PC-9 (cell line): Measurements from ENCODE around the gene SNAPC2. TPM values are rescaled to one million over a fixed set of nuclear protein-coding genes. Genes with fewer than 3 reads are reported as not detected.
A peak's percentile ranks its signal among the peaks of the same experiment; 100 is the strongest.

ENCODE experiments used
- BruUV-seq: library from RNA; stranded (reverse); fragments of 400-500 nt; replicated peaks from 2 replicates; lab custom pipeline; 2021; lab: Mats Ljungman, UMichigan
- CTCF ChIA-PET: fragments of 300-600 bp; sonication (Branson Sonifier 250); formaldehyde crosslinking; loops from one replicate; lab custom pipeline; 2022; ENCODE audit warnings: antibody characterized with exemption; lab: Charles Lee
- POLR2A ChIA-PET: fragments of 300-600 bp; sonication (Branson Sonifier 250); formaldehyde crosslinking; loops from one replicate; lab custom pipeline; 2022; ENCODE audit warnings: antibody characterized with exemption; ENCODE audit not compliant: unreplicated experiment; lab: Charles Lee
- DNase-seq, 2 experiments: peaks; one replicate each; pipeline versions ENCODE4 v3.0.0 to v3.0.0-alpha.2; 2015 to 2022; ENCODE audit warnings: mixed read lengths in 1 of 2
- H2AFZ ChIP-seq: fragments of 200-600 bp; sonication (generic); 2 replicates; pipeline ENCODE4 v1.8.1; 2017; ENCODE audit warnings: antibody characterized with exemption
- H3F3A ChIP-seq: fragments of 200-600 bp; sonication (generic); 2 replicates; pipeline ENCODE4 v1.8.1; 2017; ENCODE audit warnings: antibody characterized with exemption, mild to moderate bottlenecking, low read depth; ENCODE audit not compliant: insufficient read depth
- H3K27ac ChIP-seq: fragments of 200-600 bp; sonication (generic); 2 replicates; pipeline ENCODE4 v1.6.1; 2016; ENCODE audit warnings: mixed run types
- H3K27me3 ChIP-seq: fragments of 200-600 bp; sonication (generic); 2 replicates; pipeline ENCODE4 v1.6.1; 2016; ENCODE audit warnings: low read depth, mixed run types; ENCODE audit not compliant: insufficient read depth
- H3K36me3 ChIP-seq: fragments of 200-600 bp; sonication (generic); 2 replicates; pipeline ENCODE4 v1.6.1; 2016; ENCODE audit warnings: low read depth, mixed run types
- H3K4me1 ChIP-seq: fragments of 200-600 bp; sonication (generic); replicated peaks from 2 replicates; pipeline ENCODE4 v1.6.1; 2016; ENCODE audit warnings: mixed run types; ENCODE audit not compliant: insufficient read depth
- H3K4me2 ChIP-seq: fragments of 200-600 bp; sonication (generic); 2 replicates; pipeline ENCODE4 v1.6.1; 2017; ENCODE audit warnings: mixed run types
- H3K4me3 ChIP-seq: fragments of 200-600 bp; sonication (generic); 2 replicates; pipeline ENCODE4 v1.6.1; 2016; ENCODE audit warnings: mixed run types
- H3K79me2 ChIP-seq: fragments of 200-600 bp; sonication (generic); 2 replicates; pipeline ENCODE4 v1.6.1; 2017; ENCODE audit warnings: low read depth, mixed run types
- H3K9me2 ChIP-seq: fragments of 200-600 bp; sonication (generic); 2 replicates; pipeline ENCODE4 v1.8.1; 2017; ENCODE audit warnings: mild to moderate bottlenecking; ENCODE audit not compliant: insufficient read depth
- H3K9me3 ChIP-seq: fragments of 200-600 bp; sonication (generic); 2 replicates; pipeline ENCODE4 v1.8.1; 2016; ENCODE audit warnings: low read depth; ENCODE audit not compliant: insufficient read depth
- H4K20me1 ChIP-seq: fragments of 200-600 bp; sonication (generic); 2 replicates; pipeline ENCODE4 v1.8.1; 2017; ENCODE audit not compliant: insufficient read depth
- EZH2 ChIP-seq: fragments of 200-600 bp; sonication (generic); IDR thresholded peaks from 2 replicates; pipeline ENCODE4 v1.8.0; 2017; ENCODE audit warnings: antibody characterized with exemption, low read depth
- intact Hi-C: fragments of 100-400 bp; cut with micrococcal nuclease; formaldehyde crosslinking; loops from one replicate; pipeline ENCODE4 v1.10.0; 2022; ENCODE audit not compliant: unreplicated experiment
- total RNA-seq: library from RNA; stranded (reverse); gene quantifications from 2 replicates; pipeline ENCODE4 v1.2.3, GENCODE V29; 2021
- TF ChIP-seq, protein P1 (sequence below): fragments of 200-600 bp; sonication (generic); conservative IDR thresholded peaks from 2 replicates; pipeline ENCODE4 v1.6.1; 2017; ENCODE audit warnings: mixed run types, antibody characterized with exemption, mild to moderate bottlenecking, moderate library complexity

Gene SNAPC2
- total RNA-seq, 1 experiment from 2014 or later, result 37.5 TPM

DNA sequence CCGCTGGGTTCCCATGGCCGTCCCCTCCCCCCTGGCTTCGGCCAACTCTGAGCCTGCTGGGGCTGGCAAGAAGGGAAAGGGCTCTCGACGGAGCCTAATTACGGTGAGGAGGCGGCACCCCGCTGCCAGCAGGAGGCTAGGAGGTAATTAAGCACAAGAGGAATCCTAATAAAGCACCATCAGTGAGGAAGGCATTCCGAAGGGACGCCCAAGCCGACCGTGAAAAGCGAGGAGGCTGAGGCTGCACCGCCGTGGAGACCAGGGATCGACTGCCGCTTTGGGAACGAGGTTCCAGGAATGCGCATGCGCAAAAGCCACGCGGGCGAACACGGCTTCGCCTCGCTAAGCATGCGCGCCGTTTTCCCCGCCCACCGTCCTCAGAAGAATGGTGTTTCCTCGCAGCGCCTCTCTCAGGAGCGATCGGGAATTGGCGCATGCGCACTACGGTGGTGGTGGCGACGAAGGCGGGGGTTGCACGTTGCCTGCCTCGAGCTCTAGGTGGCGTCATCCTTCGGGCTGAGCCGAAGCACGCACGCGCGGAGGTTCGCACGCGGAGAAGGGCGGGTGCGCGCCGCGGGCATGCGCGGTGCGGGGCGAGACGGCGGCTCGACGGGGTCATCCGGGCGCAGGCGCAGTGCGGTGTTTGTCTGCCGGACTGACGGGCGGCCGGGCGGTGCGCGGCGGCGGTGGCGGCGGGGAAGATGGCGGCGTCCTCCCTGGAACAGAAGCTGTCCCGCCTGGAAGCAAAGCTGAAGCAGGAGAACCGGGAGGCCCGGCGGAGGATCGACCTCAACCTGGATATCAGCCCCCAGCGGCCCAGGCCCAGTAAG is 16.7 kb upstream of the SNAPC2 start, which contains the start of gene MAP2K7:
Gene MAP2K7, plus strand, starts transcription at position 634 of the 830 bp plus-strand sequence. Its CDS starts 68 bp downstream, at position 702.
- Histone ChIP-seq H3F3A (peaks cover 19% of the 10 kb centered on the region), H3K27ac (peak within 1 kb of the TSS; percentile 68), H2AFZ (peak within 1 kb of the TSS; percentile 84), H3K4me3 (peak within 1 kb of the TSS; percentile 86), H3K27me3 (no peaks in the 10 kb centered on the region), H3K9me3 (no peaks in the 10 kb centered on the region), H4K20me1 (peaks cover 31% of the 10 kb centered on the region), H3K4me2 (peak within 1 kb of the TSS; percentile 99), H3K4me1 (peaks cover 16% of the 10 kb centered on the region; the same call in 1 of the 2 replicates), H3K79me2 (peaks cover 63% of the 10 kb centered on the region), H3K36me3 (0 out of 2 replicates have a peak, but pooled peaks cover 4% of the 10 kb centered on the region), H3K9me2 (no peaks in the 10 kb centered on the region)
- no peak for TF ChIP-seq EZH2
- TF ChIP-seq, protein P1, sequence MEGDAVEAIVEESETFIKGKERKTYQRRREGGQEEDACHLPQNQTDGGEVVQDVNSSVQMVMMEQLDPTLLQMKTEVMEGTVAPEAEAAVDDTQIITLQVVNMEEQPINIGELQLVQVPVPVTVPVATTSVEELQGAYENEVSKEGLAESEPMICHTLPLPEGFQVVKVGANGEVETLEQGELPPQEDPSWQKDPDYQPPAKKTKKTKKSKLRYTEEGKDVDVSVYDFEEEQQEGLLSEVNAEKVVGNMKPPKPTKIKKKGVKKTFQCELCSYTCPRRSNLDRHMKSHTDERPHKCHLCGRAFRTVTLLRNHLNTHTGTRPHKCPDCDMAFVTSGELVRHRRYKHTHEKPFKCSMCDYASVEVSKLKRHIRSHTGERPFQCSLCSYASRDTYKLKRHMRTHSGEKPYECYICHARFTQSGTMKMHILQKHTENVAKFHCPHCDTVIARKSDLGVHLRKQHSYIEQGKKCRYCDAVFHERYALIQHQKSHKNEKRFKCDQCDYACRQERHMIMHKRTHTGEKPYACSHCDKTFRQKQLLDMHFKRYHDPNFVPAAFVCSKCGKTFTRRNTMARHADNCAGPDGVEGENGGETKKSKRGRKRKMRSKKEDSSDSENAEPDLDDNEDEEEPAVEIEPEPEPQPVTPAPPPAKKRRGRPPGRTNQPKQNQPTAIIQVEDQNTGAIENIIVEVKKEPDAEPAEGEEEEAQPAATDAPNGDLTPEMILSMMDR, result peak; percentile 51; the same call in 1 of the 2 replicates
- POLR2A ChIA-PET, result interaction anchor here (0.5 to 1.1 kb wide), 9 partner anchors 16 to 548 kb away, joined by 3 to 34 read pairs (median 4); partner anchors contain the start of genes PRR36 and SNAPC2
- intact Hi-C loops, result loop anchor here (1.0 to 5.0 kb wide), 3 partner anchors 8 to 51 kb away; no protein-coding TSS in a partner anchor
- CTCF ChIA-PET, result interaction anchor here (0.6 to 2.2 kb wide), 3 partner anchors 18 to 50 kb away, joined by 3 to 10 read pairs (median 7); no protein-coding TSS in a partner anchor
- peak; percentile 97 to 100 for DNase-seq
- no TSS peak for BruUV-seq

DNA sequence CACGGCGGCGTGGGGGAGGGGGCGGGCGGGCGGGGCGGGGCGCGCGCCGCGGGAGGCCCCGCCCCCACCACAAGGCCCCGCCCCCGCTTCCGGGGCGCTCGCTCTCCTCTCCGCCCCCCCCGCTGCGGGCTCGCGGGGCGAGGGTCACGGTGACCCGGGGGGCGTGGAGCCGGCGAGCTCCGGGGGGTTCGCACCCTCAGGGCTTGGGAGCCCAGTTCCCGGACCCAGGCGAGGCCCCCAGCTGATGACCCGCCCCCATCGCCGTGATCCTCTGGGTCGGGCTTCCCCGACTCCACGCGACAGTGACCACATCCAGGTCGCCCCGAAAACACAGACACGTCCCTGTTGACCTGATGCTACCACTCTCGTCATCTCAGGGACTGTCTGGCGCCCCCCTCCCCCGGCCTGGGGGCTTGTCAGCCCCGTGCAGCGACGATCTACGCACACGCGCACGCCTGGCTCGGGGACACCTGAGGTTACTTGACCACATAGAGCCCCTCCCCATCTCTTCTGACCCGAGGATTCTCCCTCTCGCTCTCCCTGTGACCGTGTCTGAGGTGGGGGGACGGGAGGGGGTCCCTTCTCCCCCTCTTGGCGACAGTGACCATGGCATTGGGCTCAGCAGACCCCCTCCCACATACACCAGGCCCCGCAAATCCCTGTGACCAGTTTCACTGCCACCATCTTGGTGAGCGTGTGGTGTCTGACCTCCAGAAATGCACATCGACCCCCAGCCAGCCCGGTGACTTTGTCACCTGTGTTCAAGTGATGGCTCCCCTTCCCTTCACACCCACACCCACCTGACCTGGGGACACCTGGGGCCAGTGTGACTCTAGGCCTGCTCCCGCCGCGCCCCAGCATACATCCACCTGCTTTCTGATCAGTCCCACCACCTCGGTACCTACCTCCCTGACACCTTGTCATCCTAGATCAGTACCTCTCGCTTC is 15.8 kb upstream of the SNAPC2 start:
- BruUV-seq, result TSS peak; percentile 50
- ChIA-PET POLR2A (interaction anchor here (0.6 to 1.1 kb wide), 5 partner anchors 15 to 41 kb away, joined by 3 to 34 read pairs (median 4); partner anchors contain the start of genes PRR36 and SNAPC2), CTCF (interaction anchor here (0.6 to 2.2 kb wide), 3 partner anchors 17 to 51 kb away, joined by 3 to 10 read pairs (median 7); no protein-coding TSS in a partner anchor)
- Histone ChIP-seq H3F3A (peaks cover 19% of the 10 kb centered on the region; the same call in 1 of the 2 replicates), H3K9me3 (no peaks in the 10 kb centered on the region), H3K4me3 (peak overlapping the region; percentile 74), H3K36me3 (no peaks in the 10 kb centered on the region), H3K27me3 (no peaks in the 10 kb centered on the region), H3K4me2 (peak overlapping the region; percentile 99), H2AFZ (peak overlapping the region; percentile 79), H4K20me1 (peaks cover 39% of the 10 kb centered on the region), H3K79me2 (peaks cover 63% of the 10 kb centered on the region), H3K4me1 (peaks cover 16% of the 10 kb centered on the region; the same call in 1 of the 2 replicates), H3K9me2 (no peaks in the 10 kb centered on the region), H3K27ac (peak overlapping the region; percentile 17; the same call in 1 of the 2 replicates)
- DNase-seq, result no peak
- intact Hi-C loops, result loop anchor here (5.0 kb wide), 1 partner anchor 52 kb away; no protein-coding TSS in a partner anchor
- TF ChIP-seq, protein P1, result no peak
- TF ChIP-seq EZH2, result no peak
